Stimulated activated CD8-positive, alpha-beta memory T cell treated with anti-CD3 and anti-CD28 coated beads, Interleukin-12 subunit alpha, Interleukin-12 subunit beta, amount 100 ng/mL, for 4 hours (primary cell): Measurements from ENCODE around the gene PAQR6.
"Not testable (repeated sequence)": the region's sequence is repeated elsewhere in the genome, so short reads cannot be mapped to it uniquely, and the experiment has no call there.

ENCODE experiments used
- DNase-seq: peaks from one replicate; pipeline ENCODE4 v3.0.0-alpha.2; 2020; ENCODE audit warnings: low read depth

PAQR6 gene

DNA sequence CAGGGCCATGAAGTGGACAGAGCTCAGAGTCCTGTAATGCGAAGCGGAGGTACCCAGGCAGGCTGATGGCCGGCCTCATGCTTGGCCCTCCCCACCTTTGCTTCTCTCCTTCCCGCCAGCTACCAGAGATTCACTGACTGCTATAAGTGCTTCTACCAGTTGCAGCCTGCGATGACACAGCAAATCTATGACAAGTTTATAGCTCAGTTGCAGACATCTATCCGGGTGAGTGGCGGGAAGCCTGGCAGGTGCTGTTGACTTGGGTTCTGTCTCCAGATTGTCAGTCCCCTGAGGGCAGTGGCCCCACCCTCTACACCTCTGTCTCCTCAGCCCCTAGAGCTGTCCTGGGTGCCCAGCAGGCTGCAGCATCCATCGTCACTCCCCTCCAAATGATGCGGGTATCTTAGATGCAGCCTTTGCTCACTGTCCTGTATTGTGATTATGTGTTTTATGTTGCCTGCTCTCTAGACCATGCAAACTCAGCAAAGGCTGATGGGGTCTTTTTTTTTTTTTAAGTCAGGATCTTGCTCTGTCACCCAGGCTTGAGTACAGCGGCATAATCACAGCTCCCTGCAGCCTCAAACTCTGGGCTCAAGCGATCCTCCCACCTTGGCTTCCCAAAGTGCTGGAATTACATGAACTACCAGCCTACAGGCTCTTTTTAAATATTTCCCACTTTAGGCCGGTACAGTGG is 15.5 kb downstream of the PAQR6 start:
- DNase-seq, result no peak

DNA sequence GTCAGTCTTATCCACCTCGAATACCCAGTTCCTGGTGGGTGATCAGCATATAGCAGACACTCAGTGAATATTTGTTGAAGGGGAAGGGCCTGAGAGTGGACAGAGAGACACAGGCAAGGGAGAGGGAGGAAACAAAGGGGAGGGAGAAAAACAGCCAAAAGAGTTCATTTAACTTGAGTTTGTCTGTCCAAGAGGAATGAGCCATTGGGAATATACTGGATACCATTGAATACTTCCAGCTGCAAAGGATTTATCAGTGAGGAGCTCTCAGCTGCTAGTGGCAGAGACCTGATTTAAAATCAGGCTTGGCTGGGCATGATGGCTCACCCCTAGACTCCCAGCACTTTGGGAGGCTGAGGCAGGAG is 17.4 kb downstream of the PAQR6 start:
- no peak for DNase-seq

DNA sequence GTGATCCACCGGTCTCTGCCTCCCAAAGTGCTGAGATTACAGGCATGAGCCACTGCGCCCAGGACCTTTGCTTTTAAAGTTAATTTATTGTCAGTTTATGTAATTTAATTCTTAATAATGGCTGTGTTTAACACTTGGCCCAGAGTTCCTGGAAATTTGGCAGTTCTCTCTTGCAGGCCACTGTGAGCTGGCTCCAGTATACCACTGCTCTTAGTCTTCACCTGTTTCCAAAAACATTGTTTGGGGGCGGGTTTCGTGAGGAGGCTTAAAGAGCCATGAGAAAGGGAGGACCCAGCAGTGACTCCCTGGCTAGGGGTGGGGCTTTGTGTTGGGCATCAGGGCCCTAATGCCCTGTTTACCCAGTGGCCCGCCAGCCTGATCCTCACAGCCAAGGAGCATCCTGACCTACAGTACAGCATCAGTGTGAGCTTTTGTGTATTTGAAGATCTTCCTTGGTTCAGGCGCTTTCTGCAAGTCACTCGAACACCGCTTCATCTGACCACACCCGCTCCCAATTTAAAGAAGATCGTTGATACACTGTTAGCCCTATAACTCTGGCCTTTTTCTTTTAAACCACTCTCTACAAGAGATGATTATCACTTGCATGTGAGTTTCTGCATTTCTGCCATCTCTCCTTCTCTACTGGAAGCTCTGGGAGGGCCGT is 17.9 kb downstream of the PAQR6 start:
- no peak for DNase-seq

DNA sequence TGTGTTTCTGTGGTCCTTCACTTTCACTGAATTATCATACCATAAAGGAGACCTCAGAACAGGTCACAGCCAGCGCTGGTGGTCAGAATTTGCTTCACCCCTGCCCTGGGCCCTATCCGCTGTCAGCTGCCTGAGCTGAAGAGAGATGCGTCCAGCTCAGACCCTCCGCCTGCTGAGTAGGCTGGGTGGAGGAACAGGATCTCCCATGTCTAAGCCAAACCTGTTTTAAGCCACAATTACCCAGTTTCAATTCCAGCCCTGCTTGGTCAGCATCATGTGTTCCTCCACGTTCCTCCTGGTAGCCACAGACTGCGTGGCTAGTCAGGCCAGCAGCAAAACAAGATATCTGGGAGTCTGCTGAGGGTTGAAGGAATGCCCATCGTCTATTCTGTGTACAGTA is 19.4 kb downstream of the PAQR6 start:
- no peak for DNase-seq

DNA sequence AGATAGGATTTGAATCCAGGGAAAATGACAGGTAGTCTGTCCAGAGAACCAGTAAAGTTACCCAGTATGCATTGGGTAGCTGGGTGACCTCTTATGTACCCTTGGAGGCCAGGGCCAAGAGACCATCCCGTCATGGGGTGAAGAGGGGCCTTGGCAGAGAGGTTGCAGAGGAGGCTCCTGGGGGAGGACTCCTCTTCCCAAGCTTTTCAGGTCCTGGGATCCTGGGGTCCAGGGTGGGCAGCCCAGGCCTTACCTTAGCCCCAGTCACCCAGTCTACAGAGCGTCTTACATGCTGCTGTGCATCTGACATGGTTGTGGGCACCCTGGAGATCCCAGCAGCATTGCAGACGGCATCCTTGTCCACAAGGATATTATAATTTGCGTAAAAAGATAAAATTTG is 21.1 kb downstream of the PAQR6 start:
- DNase-seq, result no peak

DNA sequence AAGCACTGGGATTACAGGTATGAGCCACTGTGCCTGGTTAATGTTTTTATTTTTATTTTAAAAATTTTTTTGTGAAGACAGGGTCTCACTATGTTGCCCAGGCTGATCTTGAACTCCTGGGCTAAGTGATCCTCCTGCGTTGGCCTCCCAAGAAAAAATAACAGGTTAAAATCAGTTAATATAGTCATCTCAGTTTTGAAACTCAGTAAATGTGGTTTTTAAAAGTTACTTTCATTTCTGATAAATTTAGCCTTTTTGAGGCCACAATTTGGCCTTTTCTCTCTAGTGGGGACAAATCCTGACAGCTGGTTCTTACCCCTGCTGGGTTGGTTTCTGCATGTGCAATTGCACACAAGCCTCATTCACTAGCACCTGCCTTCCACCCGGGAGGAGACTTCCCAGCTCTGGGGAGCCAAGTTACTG is 21.7 kb downstream of the PAQR6 start:
- no peak for DNase-seq

DNA sequence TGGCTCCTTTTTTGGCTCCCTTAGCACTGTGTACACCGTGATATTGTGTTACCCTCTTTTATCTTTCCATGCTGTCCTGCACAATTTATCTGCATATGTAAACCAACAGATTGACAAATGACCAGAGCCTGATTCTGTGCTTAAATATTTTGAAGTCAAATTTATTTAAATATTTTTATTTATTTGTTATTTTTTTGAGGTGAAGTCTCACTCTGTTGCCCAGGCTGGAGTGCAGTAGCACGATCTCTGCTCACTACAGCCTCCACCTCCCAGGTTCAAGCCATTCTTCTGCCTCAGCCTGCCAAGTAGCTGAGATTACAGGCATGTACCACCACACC is 22.2 kb downstream of the PAQR6 start:
- DNase-seq, result no peak

DNA sequence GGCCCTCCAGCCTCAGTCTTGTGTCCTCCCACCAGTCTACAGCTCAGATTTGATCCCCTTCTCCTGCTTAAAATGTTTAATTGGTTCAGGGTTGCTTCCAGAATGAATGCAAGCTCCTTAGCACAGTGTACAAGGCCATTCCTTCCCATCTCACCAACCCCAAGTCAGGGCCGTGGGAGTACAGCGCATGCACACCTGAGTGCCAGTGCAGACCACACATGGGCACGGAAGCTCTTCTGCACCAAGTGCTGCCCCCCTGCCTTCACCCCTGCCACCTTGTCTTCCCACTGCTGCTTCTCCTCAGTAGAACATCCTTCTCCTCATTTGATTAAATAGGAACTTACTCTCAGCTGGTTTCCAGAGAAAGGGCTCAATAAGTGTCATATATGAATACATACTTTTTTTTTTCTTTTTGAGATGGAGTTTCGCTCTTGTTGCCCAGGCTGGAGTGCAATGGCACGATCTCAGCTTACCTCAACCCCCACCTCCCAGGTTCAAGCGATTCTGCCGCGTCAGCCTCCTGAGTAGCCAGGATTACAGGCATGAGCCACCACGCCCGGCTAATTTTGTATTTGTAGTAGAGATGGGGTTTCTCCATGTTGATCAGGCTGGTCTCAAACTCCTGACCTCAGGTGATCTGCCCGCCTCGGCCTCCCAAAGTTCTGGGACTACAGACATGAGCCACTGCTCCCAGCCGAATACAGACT is 25.7 kb downstream of the PAQR6 start:
- no peak for DNase-seq

DNA sequence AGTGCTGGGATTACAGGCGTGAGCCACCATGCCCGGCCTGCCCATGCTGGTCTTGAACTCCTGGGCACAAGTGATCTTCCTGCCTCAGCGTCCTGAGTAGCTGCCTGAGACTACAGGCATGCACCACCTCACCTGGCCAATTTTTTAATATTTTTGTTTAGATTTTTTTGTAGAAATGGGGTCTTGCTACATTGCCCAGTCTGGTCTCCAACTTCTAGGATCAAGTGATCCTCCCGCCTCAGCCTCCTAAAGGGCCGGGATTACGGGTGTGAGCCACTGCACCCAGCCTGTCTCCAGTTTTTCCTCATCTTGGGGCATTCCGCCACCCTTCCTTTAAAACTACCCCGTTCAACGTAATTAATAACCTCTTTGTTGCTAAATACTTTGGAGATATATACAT is 27.6 kb downstream of the PAQR6 start:
- DNase-seq, result no peak

DNA sequence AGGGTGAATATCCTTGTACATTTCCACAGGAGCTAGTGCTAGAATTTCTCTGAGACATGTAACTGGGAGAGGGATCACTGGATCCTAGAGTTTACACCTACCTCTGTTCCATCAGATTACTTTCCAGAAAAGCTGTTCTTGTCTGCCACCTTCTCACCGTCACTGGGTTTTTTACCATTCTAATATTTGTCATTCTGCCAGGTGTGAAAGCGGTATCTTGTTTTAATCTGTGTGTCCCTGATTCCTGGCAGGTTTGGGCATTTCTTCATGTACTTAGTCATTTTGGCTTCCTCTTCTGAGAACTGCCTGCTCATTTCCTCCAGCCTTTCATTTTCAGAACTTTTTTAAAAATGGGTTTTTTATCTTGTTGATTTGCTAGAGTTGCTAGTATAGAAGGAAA is 30.0 kb downstream of the PAQR6 start:
- DNase-seq, result no peak

DNA sequence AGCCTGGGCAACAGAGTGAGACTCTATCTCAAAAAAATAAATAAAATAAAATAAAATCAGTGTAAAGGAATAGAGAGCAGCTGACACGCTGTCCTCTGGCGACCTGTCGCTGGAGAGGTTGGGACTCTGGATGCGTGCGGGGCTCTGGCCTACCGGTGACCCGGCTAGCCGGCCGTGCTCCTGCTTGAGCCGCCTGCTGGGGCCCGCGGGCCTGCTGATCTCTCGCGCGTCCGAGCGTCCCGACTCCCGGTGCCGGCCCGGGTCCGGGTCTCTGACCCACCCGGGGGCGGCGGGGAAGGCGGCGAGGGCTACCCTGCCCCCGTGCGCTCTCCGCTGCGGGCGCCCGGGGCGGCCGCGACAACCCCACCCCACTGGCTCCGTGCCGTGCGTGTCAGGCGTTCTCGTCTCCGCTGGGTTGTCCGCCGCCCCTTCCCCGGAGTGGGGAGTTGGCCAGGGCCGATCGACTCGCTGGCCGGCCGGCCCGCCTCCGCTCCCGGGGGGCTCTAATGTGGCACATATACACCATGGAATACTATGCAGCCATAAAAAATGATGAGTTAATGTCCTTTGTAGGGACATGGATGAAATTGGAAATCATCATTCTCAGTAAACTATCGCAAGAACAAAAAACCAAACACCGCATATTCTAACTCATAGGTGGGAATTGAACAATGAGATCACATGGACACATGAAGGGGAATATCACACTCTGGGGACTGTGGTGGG is 31.3 kb downstream of the PAQR6 start:
- not testable (repeated sequence) for DNase-seq

DNA sequence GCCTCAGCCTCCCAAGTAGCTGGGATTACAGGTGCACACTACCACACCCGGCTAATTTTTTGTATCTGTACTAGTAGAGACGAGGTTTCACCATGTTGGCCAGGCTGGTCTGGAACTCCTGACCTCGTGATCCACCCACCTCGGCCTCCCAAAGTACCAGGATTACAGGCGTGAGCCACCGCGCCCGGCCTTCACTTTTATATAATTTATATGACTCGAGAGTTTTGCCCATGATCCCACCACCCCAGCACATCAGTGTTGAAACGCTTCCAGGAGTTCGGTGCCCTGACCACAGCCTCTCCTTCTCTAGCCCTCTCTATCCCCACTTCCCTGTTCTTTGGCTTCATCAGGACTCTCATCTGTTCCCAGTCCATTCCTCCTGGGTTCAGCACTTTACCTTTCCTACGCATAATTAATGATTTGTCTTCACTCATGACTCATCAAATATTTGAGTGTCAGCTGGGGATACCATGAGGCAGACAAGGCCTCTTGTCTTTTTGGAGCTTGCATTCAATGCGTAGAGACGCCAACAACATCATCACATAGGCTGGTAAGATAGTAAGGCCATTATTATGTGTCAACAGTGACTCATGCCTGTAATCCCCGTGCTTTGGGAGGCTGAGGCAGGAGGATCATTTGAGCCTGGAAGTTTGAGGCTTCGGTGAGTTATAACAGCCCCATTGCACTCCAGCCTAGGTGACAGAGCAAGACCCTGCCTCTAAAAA is 33.7 kb downstream of the PAQR6 start:
- DNase-seq, result no peak

DNA sequence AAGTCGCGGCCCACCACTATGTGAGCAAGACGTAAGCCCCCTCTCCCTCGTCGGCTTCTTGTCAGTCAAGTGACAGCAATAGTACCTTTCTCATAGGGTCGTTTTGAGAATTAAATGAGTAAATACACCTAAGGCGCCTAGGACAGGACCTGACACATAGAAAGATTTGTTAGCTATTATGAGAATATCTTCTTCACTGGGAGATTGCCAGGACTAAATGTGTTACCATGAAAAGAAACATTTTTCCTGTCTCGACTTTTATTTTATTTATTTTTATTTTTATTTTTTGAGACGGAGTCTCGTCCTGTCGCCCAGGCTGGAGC is 34.3 kb downstream of the PAQR6 start:
- no peak for DNase-seq

DNA sequence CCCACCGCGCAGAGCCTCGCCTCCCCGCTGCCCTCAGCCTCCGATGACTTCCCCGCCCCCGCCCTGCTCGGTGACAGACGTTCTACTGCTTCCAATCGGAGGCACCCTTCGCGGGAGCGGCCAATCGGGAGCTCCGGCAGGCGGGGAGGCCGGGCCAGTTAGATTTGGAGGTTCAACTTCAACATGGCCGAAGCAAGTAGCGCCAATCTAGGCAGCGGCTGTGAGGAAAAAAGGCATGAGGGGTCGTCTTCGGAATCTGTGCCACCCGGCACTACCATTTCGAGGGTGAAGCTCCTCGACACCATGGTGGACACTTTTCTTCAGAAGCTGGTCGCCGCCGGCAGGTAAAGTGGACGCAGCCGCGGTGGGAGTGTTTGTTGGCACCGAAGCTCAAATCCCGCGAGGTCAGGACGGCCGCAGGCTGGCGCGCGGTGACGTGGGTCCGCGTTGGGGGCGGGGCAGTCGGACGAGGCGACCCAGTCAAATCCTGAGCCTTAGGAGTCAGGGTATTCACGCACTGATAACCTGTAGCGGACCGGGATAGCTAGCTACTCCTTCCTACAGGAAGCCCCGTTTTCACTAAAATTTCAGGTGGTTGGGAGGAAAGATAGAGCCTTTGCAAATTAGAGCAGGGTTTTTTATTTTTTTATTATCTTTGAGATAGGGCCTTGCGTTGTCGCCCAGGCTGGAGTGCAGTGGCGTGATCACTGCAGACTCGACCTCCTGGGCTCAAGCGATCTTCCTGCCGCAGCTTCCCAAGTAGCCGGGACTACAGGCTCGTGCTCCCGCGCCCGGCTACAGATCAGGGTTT is 34.8 kb downstream of the PAQR6 start, which contains the start of gene PMF1:
PMF1 (plus strand) TSS at position 175 of the 811 bp plus-strand sequence; CDS start at position 184, 9 bp downstream.
- peak; percentile 89 for DNase-seq

DNA sequence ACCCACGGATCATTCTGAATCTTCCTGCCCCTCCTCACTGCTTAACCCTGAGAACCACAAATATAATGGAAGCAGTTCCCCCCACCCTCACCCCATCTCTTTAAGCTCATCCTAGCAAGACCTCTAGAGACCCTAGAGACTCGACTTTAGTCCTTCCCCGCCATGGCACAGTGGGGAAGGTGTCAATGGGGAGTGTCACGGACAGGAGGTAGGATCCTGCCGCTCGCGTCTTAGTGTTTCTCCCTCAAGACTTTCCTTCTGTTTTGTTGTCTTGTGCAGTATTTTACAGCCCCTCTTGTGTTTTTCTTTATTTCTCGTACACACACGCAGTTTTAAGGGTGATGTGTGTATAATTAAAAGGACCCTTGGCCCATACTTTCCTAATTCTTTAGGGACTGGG is 35.7 kb downstream of the PAQR6 start:
- no peak for DNase-seq

DNA sequence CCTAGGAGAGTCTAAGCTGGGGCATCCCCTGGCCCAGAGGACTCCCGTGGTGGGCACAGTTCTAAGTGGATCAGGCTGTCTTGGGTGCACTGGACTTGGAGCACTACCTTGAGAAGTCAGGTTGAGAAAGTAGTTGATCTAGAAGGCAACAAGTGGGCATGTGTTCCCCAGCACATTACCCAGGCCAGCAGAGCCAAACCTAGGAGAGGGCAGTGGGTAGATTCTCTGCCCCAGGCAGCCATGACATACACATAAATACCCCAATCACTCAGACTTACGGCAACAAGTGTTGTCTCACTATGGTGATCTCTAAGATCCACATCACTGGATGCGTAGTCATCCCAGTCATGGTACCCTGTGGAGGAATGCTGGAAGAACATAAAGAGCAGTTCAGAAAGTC is 36.6 kb downstream of the PAQR6 start:
- no peak for DNase-seq

DNA sequence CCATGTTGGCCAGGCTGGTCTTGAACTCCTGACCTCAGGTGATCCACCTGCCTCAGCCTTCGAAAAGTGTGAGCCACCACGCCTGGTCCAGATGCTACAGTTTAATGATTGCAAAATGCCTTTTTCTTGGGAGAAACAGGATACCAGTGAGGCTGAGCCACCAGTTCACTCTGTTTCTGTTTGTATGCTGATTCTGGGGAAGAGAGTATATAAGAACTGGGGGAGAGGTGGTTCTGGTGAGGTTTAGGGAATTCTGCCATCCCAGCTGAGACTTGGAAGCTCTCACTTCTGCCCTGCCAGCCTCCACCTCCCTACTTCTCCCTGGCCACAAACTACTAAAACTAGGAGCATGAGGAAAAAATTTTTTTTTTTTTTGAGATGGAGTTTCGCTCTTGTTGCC is 43.2 kb downstream of the PAQR6 start:
- DNase-seq, result no peak

DNA sequence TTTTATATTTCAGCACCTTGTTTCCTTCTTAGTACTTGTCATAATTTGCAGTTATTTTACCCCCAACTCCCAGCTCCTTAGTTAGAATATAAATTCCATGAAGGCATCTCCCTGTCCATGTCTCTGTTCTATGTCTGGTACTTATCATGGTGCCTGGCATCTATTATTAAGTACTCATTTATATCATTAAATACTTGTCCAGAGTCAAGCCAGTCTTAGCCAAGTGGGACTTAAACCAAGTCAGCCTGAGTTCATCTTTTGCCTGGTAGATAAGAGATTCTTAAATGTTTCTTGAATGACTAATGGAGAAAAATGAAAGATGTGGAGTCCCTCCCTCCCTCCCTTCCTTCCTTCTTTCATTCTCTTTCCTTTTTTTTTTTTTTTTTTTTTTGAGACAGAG is 44.5 kb downstream of the PAQR6 start:
- DNase-seq, result no peak

DNA sequence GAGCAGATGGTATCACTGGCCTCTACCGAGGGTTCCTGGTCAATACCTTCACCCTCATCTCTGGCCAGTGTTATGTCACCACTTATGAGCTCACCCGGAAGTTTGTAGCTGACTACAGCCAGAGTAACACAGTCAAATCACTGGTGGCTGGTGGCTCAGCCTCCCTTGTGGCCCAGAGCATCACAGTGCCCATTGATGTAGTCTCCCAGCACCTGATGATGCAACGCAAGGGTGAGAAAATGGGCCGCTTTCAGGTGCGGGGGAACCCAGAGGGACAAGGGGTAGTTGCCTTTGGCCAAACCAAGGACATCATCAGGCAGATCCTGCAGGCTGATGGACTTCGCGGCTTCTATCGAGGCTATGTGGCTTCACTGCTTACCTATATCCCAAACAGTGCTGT is 47.8 kb downstream of the PAQR6 start:
- no peak for DNase-seq

DNA sequence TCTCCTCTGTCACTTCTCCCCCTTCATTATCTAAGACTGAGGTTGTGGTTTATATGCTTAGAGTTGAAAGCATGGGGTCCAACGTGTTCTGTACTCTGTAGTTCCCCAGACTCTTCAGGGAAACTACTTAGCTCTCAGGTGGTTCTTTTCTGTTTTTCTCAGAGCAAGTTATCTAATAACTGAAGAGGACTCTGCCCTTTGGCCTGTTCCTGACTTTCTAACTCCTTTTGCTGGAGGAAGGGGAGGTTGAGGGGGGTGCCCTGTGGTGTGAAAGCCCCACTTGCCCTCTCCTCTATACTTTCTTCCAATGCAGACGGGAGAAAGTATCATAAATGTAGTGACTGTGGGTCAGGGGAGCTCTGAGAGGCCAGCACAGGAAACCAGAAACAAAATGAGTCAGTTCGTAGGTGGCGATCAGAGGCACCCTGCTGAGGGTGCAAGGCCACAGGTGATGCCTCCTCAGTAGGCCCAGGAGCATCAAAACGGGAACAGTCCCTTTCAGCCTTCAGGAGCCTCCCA is 49.0 kb downstream of the PAQR6 start:
- DNase-seq, result no peak

DNA sequence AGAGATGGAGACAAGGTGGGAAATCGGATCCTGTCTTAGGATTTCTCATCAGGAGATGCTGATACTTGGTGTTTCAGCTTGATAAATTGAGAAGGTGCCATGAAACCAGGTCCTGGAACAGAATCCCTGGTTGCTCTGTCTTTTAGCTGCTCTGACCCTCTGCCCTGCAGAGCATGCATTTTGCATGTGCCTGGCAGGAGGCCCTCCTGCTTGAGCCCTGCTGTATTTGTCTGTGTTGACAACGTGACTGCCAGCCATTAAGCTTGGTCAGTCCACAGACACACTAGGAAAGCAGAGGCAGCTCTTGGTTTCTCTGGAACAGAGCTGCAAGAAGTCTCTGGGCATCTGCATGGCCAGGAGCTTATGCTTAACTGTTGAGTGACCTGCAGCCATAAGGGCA is 51.4 kb downstream of the PAQR6 start:
- no peak for DNase-seq
